ENCODE results near the gene ADRA1B. TPM values are rescaled to one million over a fixed set of nuclear protein-coding genes. Genes with fewer than 3 reads are reported as not detected.

The ADRA1B gene
- under 1 TPM; 0.32 to 0.69 TPM for total RNA-seq

- peak within 1 kb of the TSS; percentile 31 for H3K4me3 ChIP-seq
- no peaks in the 10 kb centered on the region for H3K36me3 ChIP-seq
- H3K4me1 ChIP-seq: no peaks in the 10 kb centered on the region
- H3K27ac ChIP-seq: no peak within 1 kb of the TSS
- no peaks in the 10 kb centered on the region for H3K9me3 ChIP-seq
- intact Hi-C loops (cut with DNase I): loop anchor here (5.0 kb wide), 1 partner anchor 66 kb away; no protein-coding TSS in a partner anchor
- H3K9ac ChIP-seq (ENCODE audit: low read depth in 2 of 2, low read length in 2 of 2): no peak within 1 kb of the TSS
- H3K27me3 ChIP-seq: peaks cover 7% of the 10 kb centered on the region
- peak; percentile 60 for DNase-seq
- TF ChIP-seq CTCF (IDR thresholded peaks at IDR 0.05): peak; percentile 32
Measured at GRCh38 chr5:159915904-159916840, at the start of gene ADRA1B. Gene ADRA1B, plus strand, starts transcription at chr5:159916482. Its CDS starts 424 bp downstream, at chr5:159916906.

DNA sequence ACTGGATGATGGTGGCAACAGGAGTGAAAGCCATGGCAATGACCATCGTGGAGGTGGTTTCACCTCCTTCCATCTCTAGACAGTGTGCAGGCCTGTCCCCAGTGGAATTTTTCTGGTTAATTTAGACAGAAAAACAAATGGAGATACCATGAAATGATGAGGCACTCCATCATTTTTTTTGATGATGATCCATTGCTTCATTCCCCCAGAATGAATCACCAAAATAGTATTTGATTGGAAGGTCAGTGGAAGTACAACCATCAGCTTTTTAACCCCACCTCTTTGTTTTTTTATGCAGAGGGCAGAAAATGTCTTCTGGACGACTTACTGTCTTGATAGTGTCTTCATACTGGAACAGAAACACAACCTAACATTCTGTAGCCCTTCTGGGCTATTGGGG lies 42.6 kb upstream of the ADRA1B start:
- Histone ChIP-seq H3K9ac (ENCODE audit: low read depth in 2 of 2, low read length in 2 of 2) (no peak overlapping the region), H3K9me3 (no peaks in the 10 kb centered on the region), H3K4me1 (no peaks in the 10 kb centered on the region), H3K27me3 (no peaks in the 10 kb centered on the region), H3K36me3 (no peaks in the 10 kb centered on the region), H3K4me3 (no peak overlapping the region), H3K27ac (no peak overlapping the region)
- TF ChIP-seq CTCF (IDR thresholded peaks at IDR 0.05): no peak
- intact Hi-C loops (cut with DNase I): no loop called here
- DNase-seq: no peak

- Histone ChIP-seq H3K9me3 (no peaks in the 10 kb centered on the region), H3K36me3 (no peaks in the 10 kb centered on the region), H3K27ac (no peak overlapping the region), H3K27me3 (no peaks in the 10 kb centered on the region), H3K9ac (ENCODE audit: low read depth in 2 of 2, low read length in 2 of 2) (no peak overlapping the region), H3K4me3 (no peak overlapping the region), H3K4me1 (no peaks in the 10 kb centered on the region)
- TF ChIP-seq CTCF (IDR thresholded peaks at IDR 0.05): no peak
- no peak for DNase-seq
- intact Hi-C loops (cut with DNase I): no loop called here
Measured at GRCh38 chr5:159874263-159874662, 42.0 kb upstream of the ADRA1B start.

DNA sequence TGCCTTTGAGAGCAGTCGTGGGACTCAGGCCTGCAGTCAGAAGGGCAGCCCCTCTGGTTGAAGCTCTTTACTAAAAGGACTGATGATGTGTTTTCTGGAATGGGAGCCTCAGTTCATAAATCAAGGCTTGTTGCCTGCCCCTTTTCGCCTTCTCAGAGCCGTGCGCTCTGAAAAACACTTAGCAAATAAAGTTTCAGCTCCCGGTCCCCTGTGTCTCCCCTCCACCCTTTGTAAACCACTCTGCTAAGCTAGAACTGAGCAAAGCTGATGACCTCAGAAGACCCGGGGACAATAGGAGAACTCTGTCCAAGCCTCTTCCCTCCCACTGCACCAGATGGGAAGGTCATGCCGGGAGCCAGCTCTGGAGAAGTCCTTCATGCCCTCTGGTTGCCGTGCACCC lies 39.3 kb upstream of the ADRA1B start:
- Histone ChIP-seq H3K27me3 (no peaks in the 10 kb centered on the region), H3K9me3 (no peaks in the 10 kb centered on the region), H3K27ac (no peak overlapping the region), H3K36me3 (no peaks in the 10 kb centered on the region), H3K4me3 (no peak overlapping the region), H3K4me1 (no peaks in the 10 kb centered on the region), H3K9ac (ENCODE audit: low read depth in 2 of 2, low read length in 2 of 2) (no peak overlapping the region)
- intact Hi-C loops (cut with DNase I): no loop called here
- TF ChIP-seq CTCF (IDR thresholded peaks at IDR 0.05): no peak
- no peak for DNase-seq

DNA sequence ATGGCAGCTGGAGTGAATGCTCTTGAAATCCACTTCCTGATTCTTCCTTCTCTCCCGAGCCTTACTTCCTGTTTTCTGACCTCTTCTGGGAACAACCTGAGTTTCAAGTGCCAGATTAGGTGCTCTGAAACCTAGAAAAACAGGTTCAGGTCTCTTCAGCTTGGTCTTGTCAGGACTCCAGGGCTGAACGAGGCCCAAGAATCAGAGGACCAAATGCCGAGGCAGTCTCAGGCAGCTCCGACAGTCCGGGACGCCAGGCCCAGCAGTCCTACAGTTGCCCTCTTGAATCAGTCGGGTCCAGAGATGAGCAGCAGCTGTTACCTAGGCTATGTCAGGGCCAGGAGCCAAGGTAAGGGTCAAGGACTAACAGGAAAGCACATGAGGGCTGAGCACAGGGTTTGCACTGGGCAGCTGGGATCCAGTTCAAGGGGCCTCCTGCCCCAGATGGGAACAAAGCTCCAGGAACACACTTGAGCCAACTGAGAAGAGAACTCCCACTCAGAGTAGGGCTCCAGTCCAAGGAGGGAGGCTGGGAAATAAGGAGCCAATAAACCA lies 38.3 kb upstream of the ADRA1B start:
- Histone ChIP-seq H3K36me3 (no peaks in the 10 kb centered on the region), H3K27me3 (no peaks in the 10 kb centered on the region), H3K4me3 (no peak overlapping the region), H3K27ac (no peak overlapping the region), H3K9me3 (no peaks in the 10 kb centered on the region), H3K4me1 (no peaks in the 10 kb centered on the region), H3K9ac (ENCODE audit: low read depth in 2 of 2, low read length in 2 of 2) (no peak overlapping the region)
- TF ChIP-seq CTCF (IDR thresholded peaks at IDR 0.05): no peak
- DNase-seq: peak; percentile 37
- intact Hi-C loops (cut with DNase I): no loop called here
